GM04504 (cell line): Measurements from ENCODE around the gene PPA2.

Experiments
- DNase-seq: peaks from one replicate; pipeline ENCODE4 v3.0.0-alpha.2; 2012; ENCODE audit warnings: low read depth

Gene PPA2

DNA sequence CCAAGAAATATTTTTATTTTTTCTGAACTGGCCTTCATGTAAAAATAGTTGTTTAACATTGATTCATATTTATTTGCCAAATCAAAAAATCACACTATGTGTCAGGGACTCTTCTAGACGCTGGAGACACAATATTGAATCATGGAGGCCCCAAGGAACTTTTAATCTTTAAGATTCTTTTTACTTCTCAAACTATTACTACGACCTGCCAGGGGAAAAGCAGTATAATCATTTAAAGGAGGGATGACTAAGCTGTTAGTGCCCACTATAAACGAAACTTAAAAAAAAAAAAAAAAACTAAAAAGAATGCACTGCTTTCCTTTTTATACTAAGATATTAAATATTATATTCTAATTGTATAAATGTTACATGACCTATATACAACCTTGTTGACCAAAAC is 84.7 kb downstream of the PPA2 start:
- no peak for DNase-seq

DNA sequence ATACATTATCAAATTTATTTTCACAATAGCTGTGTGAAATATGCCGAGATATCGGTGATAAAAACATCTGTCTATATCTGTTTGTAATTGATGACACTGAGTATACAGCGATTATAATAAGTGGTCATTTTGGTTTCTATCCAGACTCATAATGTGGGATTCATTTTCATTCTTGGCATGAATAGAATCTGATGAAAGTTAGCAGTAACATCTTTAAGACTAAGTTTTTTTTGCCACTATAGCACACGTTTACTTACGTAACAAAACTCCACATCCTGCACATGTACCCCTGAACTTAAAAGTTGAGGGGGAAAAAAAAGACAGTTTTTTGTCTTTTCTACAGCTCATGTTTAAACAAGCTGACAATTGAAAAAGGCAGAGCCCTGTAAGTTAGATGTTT is 86.4 kb downstream of the PPA2 start:
- DNase-seq, result peak; percentile 49

DNA sequence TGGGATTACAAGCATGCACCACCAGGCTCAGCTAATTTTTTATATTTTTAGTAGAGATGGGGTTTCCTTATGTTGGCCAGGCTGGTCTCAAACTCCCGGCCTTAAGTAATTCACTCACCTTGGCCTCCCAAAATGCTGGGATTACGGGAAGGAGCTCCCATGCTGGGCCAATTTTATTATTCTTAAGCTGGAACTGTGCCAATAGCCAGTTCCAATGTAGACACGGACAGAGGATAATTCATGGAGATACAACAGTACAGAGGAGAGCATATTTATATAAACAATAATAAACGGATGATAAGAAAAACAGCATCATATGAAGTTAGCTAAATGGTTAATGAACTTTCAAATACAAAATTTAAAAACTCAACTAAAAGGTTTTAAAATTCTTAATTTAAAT is 87.8 kb downstream of the PPA2 start:
- no peak for DNase-seq

DNA sequence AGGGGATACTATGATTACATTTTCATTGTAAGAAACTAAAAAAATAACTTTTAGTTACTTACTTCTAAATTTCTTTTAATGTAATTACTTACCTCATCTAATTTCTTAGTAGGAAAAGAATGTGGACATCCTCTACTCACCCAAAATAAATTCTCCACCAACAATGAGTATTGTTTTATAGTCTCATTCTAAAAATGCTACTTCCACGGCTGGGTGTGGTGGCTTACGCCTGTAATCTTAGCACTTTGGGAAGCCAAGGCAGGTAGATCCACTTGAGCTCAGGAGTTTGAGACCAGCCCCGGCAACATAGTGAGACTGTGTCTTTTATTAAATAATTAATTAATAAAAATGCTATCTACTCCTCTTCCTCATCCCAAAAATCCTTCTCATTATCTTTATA is 99.8 kb downstream of the PPA2 start:
- no peak for DNase-seq

DNA sequence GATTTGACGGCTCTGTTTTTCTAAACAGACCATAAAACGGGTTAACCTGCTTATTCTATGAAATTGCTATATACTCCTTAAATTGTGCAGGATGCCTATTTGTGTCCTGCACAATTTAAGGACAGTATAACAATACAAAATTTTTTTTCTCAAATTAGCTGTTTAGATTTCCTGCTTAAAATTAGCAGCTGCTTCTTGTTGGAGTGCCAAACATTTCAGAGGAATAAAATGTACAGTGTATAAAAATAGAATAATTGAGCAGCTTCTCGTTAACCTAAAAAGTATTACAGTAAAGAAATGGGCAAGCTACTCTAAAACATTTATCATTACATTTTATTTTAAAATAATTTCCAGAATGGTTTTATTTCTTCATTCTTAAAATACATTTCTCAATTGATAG is 100.5 kb downstream of the PPA2 start:
- no peak for DNase-seq

DNA sequence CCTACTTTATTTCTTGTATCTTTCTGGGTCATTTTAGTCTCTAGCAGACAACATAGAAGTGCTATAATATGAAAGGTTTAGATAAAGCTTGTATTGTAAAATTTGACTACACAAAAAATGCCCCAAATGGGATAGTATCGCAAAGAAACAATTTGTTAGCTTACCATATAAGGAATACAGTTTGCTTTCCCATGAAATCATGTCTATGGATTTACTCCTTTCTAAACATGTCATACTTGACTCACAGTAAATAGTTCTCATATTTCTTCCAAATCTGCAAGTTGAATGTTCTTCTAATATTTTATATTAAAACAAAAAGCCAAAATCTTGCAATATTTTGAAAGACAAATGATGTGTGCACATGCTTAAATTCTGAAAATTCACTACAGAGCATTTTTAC is 103.9 kb downstream of the PPA2 start:
- no peak for DNase-seq

DNA sequence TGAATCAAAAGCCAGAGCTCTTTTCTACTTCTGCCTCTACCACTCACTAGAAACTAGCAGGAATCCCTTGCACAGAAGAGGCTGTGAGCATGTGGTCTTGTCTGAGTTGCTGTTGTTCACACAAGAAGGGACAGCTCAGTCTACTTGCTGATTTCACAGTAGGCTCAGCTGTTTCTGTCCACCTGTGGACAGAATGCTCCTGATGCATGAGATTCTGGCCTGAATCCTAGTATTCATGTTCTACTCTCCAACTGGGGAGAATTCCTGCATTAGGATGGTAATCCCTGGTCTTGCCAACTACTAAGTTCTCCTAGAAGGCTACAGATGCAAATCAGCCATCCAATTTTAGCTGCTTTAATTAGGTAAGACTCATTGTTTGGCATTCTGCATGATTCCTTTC is 112.8 kb downstream of the PPA2 start:
- DNase-seq, result no peak

DNA sequence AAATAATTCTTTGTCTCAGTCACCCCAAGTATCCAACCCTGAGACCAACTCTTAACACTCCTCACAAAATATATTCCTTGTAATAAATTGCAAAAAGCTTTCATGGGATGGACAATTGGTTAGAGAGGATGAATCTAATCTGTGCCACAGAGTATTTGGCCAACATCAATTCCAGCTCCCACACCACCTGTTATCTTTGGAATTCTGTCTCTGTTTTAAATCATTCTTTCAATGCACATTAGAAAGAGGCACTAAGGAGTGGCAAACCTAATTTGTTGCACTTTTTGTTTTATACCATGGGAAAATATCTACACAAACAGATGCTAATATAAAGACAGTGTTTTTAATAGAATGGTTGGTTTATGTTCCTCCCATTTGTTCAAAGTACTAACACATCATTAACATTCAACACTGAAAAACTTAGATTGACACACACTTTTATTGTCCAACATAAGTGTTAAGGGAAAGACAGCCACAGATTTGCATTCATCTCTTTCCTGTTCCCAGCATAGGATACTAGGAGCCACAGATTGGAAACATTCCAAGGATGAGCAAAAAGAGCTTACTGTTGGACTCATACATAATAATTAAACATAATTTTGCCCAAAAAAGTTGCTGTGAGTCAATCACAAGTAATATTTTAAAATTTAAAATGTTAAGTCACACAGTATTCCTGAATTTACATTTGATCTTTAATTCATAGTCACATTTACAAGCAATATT is 116.4 kb downstream of the PPA2 start:
- DNase-seq, result no peak

DNA sequence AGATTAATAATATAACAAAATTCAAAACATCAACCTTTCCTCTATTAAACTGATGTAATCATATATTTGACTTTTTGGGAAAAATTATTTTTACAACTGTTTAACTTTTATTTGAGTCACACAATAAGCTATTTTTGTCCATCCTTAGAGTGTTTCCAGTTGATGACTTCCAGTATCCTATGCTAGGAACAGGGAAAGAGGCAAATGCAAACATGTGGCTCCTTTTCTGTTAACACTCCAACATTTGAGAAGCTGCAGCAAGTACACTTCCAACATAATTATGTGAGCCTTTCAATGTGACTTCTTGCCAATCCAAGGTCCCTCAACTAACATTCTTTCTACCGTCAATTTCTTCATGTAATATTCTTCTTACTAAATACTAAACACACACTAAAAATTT is 117.7 kb downstream of the PPA2 start:
- DNase-seq, result no peak

DNA sequence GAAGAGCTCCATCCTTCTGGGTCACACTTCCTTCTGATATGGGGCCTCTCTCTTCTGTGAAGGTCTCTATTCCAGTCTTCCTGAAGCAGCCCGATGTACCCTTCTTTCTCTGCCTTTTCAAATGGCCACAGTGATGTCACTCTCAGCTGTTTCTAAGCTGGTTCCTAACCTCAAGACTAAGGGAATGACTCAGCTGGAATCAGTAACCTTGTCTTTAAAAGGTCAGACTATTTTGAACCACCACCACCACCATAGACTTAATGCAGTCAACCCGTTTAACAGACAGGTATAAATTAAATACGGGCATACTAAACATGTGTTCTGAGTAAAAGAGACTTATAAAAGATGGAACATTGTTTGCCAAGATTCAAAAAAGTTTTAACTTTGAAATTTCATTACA is 121.0 kb downstream of the PPA2 start:
- no peak for DNase-seq

DNA sequence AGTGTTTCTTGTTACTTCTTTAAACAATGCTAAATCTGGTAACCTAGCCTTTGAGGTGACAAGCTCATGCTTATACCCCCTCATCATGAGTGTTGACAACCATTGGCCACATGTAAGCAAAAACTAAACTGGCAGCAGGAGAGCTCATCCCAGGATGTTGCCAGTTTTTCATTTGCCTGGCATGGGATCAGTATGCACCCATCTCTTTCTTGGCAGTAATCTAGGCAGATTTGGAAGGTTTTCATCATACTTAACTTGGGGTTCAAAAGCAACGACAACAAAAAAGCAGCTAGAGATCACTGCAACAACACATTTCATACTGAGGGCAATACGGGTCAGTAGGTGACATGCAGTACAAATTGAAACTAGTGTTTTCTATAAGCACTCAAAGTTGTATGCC is 122.0 kb downstream of the PPA2 start:
- no peak for DNase-seq

DNA sequence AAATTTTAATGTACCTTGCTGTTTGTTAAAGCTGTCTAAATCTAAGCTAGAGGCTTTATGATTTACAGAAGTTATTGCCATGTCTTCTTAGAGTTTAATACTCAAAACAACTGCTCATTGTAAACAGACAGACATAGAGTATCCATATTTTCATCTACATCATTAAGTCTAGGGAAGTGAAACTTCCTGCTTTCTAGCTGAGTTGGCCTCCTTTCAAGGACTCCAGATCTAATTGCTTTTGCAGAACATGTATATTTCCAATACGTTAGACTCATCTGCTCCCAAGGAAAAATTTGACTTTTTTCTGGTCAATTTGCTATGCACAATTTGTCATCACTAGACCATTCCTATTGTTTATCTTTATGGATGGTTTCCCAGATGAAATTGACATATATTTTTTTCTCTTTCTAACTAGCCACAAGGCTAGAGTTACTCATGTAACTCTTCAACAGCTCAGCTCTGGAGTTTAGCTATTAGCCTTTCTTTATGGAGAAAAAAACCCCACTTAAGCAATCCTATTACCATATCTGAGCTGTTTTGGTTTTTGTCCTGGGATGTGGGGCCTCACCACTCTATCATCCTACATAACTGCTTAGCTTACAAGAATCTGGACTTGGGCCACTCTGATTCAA is 122.9 kb downstream of the PPA2 start:
- no peak for DNase-seq

DNA sequence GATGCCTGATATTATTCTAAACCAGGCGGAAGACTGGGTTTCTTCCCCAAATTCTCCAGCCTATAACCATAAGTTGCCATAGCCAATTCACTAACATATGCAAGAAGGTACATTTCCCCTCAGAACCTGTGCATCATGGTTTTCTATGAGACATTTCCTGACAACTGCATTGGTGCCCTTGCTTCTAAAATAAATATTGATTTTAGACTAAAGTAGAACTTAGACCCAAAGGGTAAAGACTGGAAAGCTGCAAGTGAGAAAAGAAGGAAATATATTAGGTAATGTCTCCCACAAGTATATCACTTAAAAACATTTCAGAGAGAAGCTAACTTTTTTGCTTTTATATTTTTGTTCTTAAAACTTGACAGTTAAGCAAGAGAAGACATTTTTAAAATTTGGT is 125.1 kb downstream of the PPA2 start:
- no peak for DNase-seq

DNA sequence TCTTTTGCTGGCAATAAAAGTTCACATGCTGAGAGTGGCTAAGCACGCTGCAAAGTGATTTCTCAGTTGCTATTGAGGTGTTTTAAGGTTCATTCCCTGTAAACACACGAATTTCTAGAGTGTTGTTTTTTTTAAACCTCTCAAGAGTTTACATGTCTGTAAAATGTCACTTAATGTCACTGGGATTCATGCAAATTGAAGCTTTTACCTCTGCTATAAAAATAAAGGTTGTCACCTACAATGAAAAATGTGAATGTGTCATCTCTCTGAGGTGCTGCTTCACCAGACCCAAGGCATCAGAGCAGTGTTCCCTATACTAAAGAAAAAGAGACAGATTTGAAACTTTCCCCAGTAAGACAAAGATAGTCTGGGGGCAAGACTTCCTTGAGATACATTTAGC is 127.0 kb downstream of the PPA2 start:
- no peak for DNase-seq

DNA sequence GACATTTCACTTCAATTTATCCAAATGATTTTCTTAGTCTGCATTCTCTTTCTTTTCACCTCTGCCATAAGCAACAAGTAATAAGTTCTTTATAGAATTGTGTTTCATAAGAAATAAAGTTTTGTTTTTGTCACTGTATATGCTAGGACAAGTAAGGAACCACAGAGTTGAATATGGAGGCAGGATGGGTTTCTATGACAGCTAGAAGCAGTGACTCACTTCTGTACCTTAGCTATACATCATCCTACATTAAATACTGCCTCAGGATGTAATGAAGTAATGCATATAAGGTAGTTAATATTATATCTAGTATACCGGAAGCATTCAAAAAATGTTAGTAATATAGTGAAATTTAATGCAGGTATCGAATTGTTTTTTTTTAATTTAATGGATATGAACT is 128.0 kb downstream of the PPA2 start:
- no peak for DNase-seq

DNA sequence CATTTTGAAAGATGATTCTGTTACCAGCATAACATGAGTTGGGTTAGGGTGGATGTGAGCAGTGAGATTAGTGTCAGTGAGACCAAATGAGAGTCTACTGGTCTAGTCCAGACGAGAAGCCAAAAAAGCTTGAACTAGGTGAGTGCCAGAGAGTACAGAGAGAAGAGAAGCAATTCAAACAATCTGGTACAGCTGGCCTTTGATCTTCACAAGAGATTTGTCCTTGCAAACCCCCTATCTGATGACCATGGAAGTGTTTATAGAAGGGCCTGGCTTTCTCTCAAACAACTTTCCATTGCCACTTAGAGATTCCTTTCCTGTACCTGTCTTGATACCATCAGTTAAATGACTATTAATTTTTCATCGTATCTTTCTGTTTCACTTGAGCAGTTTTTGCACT is 128.5 kb downstream of the PPA2 start:
- DNase-seq, result no peak

DNA sequence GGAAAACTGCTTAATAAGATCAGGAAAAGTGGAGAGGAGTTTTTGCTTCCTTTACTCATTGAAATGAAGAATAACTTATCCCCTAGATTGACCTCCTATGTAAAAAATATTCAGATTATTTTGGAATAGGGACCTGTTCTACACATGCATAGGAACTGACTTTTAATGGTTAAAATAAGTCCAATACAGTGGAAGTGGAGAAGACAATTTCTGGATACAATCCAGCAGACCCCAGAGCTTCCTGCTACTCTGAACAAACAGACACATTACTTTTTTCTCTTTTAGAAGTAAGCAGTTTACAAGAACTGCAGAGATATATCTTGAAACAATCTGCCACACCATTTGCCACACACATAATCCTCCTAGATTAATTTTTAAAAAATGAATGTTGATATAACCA is 129.7 kb downstream of the PPA2 start:
- DNase-seq, result no peak

DNA sequence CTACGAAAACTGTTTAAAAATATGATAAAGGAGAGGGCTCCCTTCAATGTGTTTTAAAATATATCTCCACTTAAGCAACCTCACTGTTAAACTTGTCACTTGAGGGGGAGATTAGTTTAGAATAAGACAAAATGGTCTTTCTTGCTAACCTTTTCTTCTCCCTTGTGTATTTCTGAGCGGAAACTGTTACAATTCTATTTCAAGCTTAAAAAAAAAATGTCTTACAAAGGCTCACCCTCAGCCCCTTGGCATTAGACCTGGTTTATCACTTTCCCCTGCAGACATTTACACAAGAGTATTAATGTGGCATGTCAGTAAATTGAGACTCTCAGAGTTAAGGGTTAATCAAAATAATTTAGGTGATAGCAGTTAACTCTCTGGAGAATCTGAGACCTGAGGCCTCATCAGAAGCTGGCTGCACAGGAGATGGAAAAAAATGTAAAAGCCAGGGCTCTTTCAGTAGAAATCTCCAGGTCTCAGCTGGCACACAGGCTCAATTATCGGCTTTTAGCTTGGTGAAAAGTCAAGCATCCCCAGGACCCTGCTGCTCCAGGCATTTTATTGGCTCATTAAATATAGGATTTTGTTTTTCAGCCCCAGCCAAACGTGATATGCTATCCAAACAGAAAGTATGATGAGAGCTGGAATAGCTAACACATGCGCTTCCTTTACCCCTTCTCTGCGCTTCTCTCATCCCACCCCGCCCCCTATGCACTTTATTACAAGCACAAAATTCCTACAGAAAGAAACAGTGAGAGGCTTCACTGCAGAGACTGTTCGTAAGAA is 130.5 kb downstream of the PPA2 start:
- DNase-seq, result no peak

DNA sequence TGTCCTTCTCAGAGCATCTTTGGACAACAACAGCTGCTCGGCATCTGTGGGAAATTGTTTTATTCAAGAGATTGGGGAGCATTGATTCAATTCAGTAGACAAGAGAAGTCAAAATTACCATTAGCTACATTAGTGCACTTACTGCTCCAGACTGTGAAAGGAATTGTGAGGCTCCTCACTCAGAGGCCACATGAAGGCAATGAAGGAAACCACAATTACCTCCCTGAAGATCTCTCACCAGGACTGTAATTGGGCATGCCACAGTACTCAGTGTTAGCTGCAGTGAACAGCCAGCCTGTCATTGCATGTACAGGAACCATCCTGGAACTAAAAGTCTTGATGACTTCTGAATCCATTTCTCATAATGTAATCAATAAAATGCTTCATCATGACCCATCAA is 144.8 kb downstream of the PPA2 start:
- no peak for DNase-seq

DNA sequence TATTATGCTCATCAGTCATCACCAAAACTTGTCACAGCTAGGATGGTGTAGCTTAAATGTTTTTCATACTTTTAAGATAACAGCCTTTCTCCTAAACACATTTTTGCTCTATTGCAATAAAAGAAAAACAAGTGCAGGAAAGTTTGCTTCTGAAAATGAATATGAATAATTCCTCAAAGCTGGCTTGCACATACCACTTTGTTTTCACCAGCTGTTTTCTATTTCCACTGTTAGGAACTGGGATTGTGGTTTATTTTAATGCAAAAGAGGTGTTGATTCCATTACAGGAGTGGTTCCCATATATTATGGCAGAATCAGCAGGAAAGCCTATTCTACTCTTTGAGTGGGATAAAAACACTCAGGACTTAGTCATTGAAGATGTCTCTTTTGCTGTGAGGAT is 145.9 kb downstream of the PPA2 start:
- no peak for DNase-seq

DNA sequence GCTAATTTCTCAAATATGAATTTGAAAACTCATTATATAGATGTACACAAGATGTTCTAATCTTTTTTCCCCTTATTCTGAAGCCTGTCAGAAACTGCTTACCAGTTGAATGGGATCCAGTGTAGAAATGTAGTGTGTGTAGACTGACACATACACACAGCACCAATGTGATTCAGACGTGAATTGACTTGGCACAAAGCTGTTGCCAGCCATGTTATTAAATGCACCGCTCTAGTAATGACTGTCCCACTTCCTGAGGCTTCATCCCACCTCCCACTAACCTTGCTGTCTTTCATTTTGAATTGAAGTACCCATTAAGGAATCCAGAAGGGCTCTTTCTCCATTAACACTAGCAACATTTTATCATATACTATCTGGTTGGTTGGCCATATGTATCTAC is 146.6 kb downstream of the PPA2 start:
- DNase-seq, result no peak
